Colonic mucosa (tissue), 4 donors: ENCODE measurements around the gene ST6GALNAC6. TPM values are rescaled to one million over a fixed set of nuclear protein-coding genes. Genes with fewer than 3 reads are reported as not detected.

Experiments used
- DNase-seq: peaks from one replicate; pipeline ENCODE4 v3.0.0-alpha.2; 2020
- H3K27ac ChIP-seq: fragments of 200-600 bp; one replicate; pipeline ENCODE4 v1.8.0; 2021
- H3K27me3 ChIP-seq: fragments of 200-600 bp; one replicate; pipeline ENCODE4 v1.8.0; 2021
- H3K36me3 ChIP-seq: fragments of 200-600 bp; one replicate; pipeline ENCODE4 v1.8.0; 2021
- H3K4me1 ChIP-seq: fragments of 200-600 bp; one replicate; pipeline ENCODE4 v1.8.0; 2021; ENCODE audit warnings: mild to moderate bottlenecking
- H3K4me3 ChIP-seq: fragments of 200-600 bp; one replicate; pipeline ENCODE4 v1.8.0; 2021
- H3K9ac ChIP-seq, 2 donors: one replicate each; pipeline ENCODE4 v1.7.0; 2013; ENCODE audit warnings: control low read depth in 2 of 2, low read depth in 2 of 2, low read length in 2 of 2
- H3K9me3 ChIP-seq: fragments of 200-600 bp; one replicate; pipeline ENCODE4 v1.8.0; 2021
- intact Hi-C: fragments of 100-400 bp; cut with DNase I; formaldehyde crosslinking; loops from one replicate; pipeline ENCODE4 v1.14.1; 2022
- total RNA-seq, 2 donors: library from RNA; stranded (reverse); fragmentation: NEBNext Ultra II Directional in 1 of 2; extraction: Animal tissue kit (Norgen Biotek cat#: 25700) in 1 of 2; gene quantifications; one replicate each; pipeline ENCODE4 v1.2.1, GENCODE V29; 2021
- TF ChIP-seq, protein P1 (sequence below): fragments of 200-600 bp; IDR thresholded peaks from one replicate; pipeline ENCODE4 v1.8.0; 2022; ENCODE audit warnings: antibody characterized with exemption, mild to moderate bottlenecking
- donor health status: healthy.
- donor health status: DM: no; HTN: no; CAD: no.
- donor health status: DM: no; HTN: no; CAD: no.

The ST6GALNAC6 gene
- total RNA-seq, 2 donors from 2014 or later = 251 to 279 TPM

DNA sequence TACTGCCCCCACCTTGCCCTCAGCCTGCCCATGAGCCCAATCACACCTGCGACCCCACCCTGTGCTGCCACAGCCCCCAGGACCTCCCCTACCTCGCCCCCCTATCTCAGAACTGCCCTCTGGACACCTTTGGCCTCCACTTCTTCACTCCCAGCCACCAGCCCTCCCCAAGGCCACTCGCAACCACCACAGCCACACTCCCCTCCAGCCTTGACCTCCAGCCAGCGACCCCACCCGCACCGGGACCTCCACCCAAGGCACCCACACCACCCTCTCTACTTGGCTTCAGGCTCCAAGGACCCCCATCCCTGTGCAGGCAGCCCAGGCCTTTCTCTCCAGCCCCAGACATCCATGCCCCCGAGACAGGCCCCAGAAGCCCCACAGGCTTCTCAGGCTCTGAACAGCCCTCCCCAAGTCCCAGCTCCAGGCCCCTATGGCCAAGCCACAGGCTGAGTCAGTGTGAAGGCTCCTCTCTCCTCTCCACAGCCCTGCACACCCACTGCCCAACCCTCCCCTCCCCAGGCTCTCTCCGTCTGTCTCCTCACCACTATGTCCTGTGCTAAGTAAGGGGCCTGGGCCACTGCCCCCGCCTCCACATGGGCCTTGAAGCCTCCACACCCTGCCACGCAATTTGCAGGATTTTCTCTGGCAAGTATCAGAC is 24.0 kb downstream of the ST6GALNAC6 start:
- Histone ChIP-seq H3K27ac (peak overlapping the region; percentile 27), H3K27me3 (no peaks in the 10 kb centered on the region), H3K9ac (peak overlapping the region; percentile 50 to 59), H3K36me3 (no peaks in the 10 kb centered on the region), H3K4me1 (peaks cover 23% of the 10 kb centered on the region), H3K9me3 (no peaks in the 10 kb centered on the region), H3K4me3 (no peak overlapping the region)
- intact Hi-C loops = loop anchor here (10.0 kb wide), 1 partner anchor 71 kb away; the partner anchor contains the start of gene FPGS
- DNase-seq = no peak
- TF ChIP-seq, protein P1, sequence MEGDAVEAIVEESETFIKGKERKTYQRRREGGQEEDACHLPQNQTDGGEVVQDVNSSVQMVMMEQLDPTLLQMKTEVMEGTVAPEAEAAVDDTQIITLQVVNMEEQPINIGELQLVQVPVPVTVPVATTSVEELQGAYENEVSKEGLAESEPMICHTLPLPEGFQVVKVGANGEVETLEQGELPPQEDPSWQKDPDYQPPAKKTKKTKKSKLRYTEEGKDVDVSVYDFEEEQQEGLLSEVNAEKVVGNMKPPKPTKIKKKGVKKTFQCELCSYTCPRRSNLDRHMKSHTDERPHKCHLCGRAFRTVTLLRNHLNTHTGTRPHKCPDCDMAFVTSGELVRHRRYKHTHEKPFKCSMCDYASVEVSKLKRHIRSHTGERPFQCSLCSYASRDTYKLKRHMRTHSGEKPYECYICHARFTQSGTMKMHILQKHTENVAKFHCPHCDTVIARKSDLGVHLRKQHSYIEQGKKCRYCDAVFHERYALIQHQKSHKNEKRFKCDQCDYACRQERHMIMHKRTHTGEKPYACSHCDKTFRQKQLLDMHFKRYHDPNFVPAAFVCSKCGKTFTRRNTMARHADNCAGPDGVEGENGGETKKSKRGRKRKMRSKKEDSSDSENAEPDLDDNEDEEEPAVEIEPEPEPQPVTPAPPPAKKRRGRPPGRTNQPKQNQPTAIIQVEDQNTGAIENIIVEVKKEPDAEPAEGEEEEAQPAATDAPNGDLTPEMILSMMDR = no peak

DNA sequence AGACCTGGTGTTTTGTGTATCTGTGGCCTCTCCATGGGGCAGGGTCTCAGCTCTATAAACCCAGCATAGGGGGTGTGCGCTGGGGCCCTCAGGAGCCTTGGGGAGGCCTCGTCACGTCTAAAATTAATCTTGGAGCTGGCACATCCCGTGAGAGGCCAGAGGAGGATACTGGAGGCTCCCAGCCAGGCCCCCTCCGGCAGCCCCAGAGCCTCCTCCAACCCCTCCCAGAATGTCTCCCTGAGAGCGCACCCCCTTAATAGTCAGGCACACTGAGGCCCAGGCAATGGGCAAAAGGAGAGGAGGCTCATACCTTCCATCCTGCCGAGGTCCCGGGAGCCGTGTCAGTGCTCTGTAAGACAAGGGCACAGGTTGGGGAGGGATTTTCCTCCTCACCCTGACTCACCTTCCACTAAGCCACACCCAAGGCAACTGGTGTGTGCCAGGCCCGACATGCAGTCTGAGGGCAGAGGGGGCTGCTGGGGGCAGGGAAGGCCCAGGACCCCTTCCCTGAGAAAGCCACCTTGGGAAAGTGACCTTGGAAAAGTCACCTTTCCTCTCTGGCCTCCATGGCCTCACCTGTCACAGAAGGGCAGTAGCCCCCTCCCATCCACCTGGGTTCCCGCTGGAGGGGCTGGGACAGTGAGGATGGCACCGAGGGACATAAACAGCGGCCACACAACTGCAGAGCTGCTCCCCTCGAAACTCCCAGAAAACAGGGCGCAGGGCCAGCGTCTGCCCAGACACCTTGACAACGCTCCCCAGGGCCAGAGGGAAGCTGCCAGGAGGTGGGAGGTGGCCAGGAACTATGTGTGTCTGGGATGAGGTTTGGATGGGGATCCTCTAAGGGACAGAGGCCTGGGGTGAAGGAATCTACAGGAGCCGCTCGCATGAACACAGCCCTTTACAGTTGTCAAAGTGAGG is 24.8 kb downstream of the ST6GALNAC6 start:
- Histone ChIP-seq H3K9me3 (no peaks in the 10 kb centered on the region), H3K27me3 (no peaks in the 10 kb centered on the region), H3K9ac (peak overlapping the region in 1 of 2 donors; percentile 59), H3K36me3 (no peaks in the 10 kb centered on the region), H3K27ac (peak overlapping the region; percentile 7), H3K4me1 (peaks cover 23% of the 10 kb centered on the region), H3K4me3 (no peak overlapping the region)
- TF ChIP-seq, protein P1 = no peak
- intact Hi-C loops = loop anchor here (10.0 kb wide), 1 partner anchor 70 kb away; the partner anchor contains the start of gene FPGS
- no peak for DNase-seq

DNA sequence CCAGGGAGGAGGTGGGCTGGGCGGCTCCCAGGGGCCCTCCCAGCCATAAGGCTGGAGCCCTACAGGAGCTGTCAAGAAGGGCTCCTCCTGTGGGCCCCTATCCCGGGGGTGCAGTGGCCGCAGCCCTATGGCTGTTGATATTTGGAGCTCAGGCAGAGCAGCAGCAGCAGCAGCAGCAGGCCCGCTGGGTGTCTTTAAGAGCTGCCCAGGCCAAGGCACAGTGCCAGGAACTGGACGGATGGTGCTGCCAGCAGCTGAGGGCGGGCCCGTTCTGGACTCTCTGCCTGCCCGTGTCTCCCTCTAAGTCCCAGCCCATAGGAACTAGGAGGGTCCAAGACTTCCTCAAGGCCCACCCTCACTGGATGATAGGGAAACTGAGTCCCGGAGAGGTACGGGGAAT is 25.5 kb downstream of the ST6GALNAC6 start:
- Histone ChIP-seq H3K9me3 (no peaks in the 10 kb centered on the region), H3K27me3 (no peaks in the 10 kb centered on the region), H3K9ac (peak overlapping the region in 1 of 2 donors; percentile 59), H3K4me3 (no peak overlapping the region), H3K36me3 (no peaks in the 10 kb centered on the region), H3K4me1 (peaks cover 23% of the 10 kb centered on the region), H3K27ac (peak overlapping the region; percentile 7)
- TF ChIP-seq, protein P1 = no peak
- intact Hi-C loops = loop anchor here (10.0 kb wide), 1 partner anchor 69 kb away; the partner anchor contains the start of gene FPGS
- DNase-seq = peak; percentile 62

DNA sequence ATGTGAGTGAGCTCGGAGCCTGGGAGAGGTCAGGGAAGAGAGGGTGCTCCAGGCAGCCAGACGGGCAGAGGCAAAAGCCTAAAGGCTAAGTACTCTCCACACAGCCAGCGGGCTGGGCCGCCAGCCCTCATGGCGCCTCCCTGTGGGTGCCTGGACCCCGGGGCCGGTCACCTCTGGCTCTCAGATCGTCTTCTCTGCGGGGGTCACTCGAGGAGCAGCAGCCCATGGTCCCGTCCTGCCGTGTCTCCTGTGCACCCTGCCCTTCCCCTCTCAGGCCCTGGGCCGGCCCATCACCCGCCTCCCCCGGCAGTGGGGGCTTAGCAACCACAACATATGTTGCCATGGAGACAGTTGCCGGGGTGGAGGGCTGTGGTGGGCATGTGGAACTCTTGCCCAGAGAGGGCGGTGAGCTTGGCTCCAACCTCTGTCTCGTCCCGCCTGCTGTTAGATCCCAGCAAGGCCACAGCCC is 26.1 kb downstream of the ST6GALNAC6 start:
- no peaks in the 10 kb centered on the region for H3K9me3 ChIP-seq
- no peak for DNase-seq
- H3K36me3 ChIP-seq = no peaks in the 10 kb centered on the region
- H3K9ac ChIP-seq = no peak overlapping the region
- TF ChIP-seq, protein P1 = no peak
- H3K4me3 ChIP-seq = no peak overlapping the region
- no peak overlapping the region for H3K27ac ChIP-seq
- peaks cover 23% of the 10 kb centered on the region for H3K4me1 ChIP-seq
- no peaks in the 10 kb centered on the region for H3K27me3 ChIP-seq
- intact Hi-C loops = loop anchor here (10.0 kb wide), 1 partner anchor 68 kb away; the partner anchor contains the start of gene FPGS
